Measurements from ENCODE around the gene MFSD6. TPM values are rescaled to one million over a fixed set of nuclear protein-coding genes. Genes with fewer than 3 reads are reported as not detected.

MFSD6 gene
- total and polyA plus RNA-seq, 2 of the 8 experiments (the other 6 are each of a cell fraction or from before 2014, with no cell fraction given): 1.8 to 5.1 TPM

DNA sequence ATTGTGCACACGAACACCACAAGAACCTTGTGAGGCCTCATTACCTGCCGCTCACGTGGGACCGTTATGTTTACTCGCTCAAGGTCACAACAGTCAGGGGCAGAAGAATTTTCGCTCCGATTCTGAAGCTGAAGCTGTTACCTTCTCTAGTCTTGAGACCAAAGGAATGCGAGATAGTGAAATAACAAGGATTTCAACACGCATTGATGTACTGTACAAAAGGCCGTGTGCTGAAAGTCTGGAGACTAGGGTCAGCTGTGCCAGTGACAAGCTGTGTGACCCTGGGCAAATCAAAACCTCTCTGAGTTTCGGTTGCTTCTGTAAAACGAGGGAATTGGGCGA, 125.8 kb downstream of the MFSD6 start:
- 62% methylated on average over 13 of the region's 13 CpGs; no CpG with 5 or more reads in 1 of the 2 experiments for WGBS, 2 experiments (ENCODE audit: extremely low coverage in 1 of 2, insufficient coverage in 1 of 2, insufficient read length in 1 of 2, insufficient replicate concordance in 2 of 2, low coverage in 1 of 2, low lambda C conversion rate in 2 of 2, missing lambda C conversion rate in 1 of 2)
- POLR2A ChIA-PET (ENCODE audit: partially characterized antibody): interaction anchor here (0.8 to 1.5 kb wide), 7 partner anchors 10 to 214 kb away, joined by 3 to 5 read pairs (median 4); partner anchors contain the start of gene HIBCH

More for the DNA sequence above, 125.8 kb downstream of the MFSD6 start:
- no peaks in the 10 kb centered on the region for H3K79me2 ChIP-seq (ENCODE audit: control insufficient read depth in 1 of 2, insufficient read depth in 2 of 2, low read length in 2 of 2)
- no peak overlapping the region for H3K23ac ChIP-seq (ENCODE audit: insufficient read length)
- H3K18ac ChIP-seq (ENCODE audit: extremely low read depth, low read length): peak overlapping the region; percentile 1
- no peak overlapping the region for H4K91ac ChIP-seq (replicated peaks; ENCODE audit: insufficient read length, low read length)
- H3K4me1 ChIP-seq (replicated peaks in 1 of 4; ENCODE audit: control insufficient read depth in 3 of 4, insufficient read depth in 4 of 4, low read length in 3 of 4): peaks cover 5 to 13% (median 9%) of the 10 kb centered on the region in 4 experiments; a peak in 5 of 7 replicates
- H2AK5ac ChIP-seq (ENCODE audit: low read depth, low read length): peak overlapping the region; percentile 17; the same call in 1 of the 2 replicates
- H3K27me3 ChIP-seq (replicated peaks in 1 of 4; ENCODE audit: control insufficient read depth in 3 of 4, extremely low read depth in 1 of 4, insufficient read depth in 3 of 4, low read length in 3 of 4): no peaks in the 10 kb centered on the region
- 0 out of 2 replicates have a peak, but pooled peaks cover 2% of the 10 kb centered on the region for H3K79me1 ChIP-seq (ENCODE audit: low read depth, low read length)
- no peak for DNase-seq (ENCODE audit: low read depth in 1 of 2, low spot score in 2 of 2)
- TF ChIP-seq HDAC2 (IDR thresholded peaks at IDR 0.05; ENCODE audit: borderline replicate concordance in 1 of 2, low read depth in 2 of 2, low read length in 2 of 2) (peak in 1 of 2 experiments; percentile 72; a peak in 1 of 4 replicates), HDAC6 (IDR thresholded peaks at IDR 0.05; ENCODE audit: low read depth, low read length) (no peak), CTBP2 (IDR thresholded peaks at IDR 0.05; ENCODE audit: borderline replicate concordance, insufficient read depth, insufficient read length, low read length) (peak; percentile 9), KDM1A (IDR thresholded peaks at IDR 0.05; ENCODE audit: borderline replicate concordance, low read length) (peak; percentile 80)
- H3K14ac ChIP-seq (ENCODE audit: insufficient read length): no peak overlapping the region
- no peak overlapping the region for H3K56ac ChIP-seq (replicated peaks; ENCODE audit: insufficient read length, low read depth, low read length)
- no peak overlapping the region for H3K4ac ChIP-seq (replicated peaks; ENCODE audit: insufficient read length, low read depth, low read length)
- peak overlapping the region; percentile 46; the same call in 1 of the 2 replicates for H4K8ac ChIP-seq (ENCODE audit: extremely low read depth, insufficient read depth, low read length)
- FAIRE-seq: no peak
- peak overlapping the region; percentile 82 for H2AFZ ChIP-seq (ENCODE audit: low read length)
- peak overlapping the region; percentile 33 for H2BK120ac ChIP-seq (replicated peaks; ENCODE audit: low read depth, low read length)
- peak overlapping the region; percentile 45 to 73 (median 68) for H3K4me3 ChIP-seq (ENCODE audit: extremely low read depth in 1 of 4, insufficient read depth in 2 of 4, low read depth in 3 of 4, low read length in 4 of 4)
- H2BK15ac ChIP-seq (ENCODE audit: low read length): no peak overlapping the region
- peaks cover 0 to 9% of the 10 kb centered on the region in 2 experiments; a peak in 2 of 4 replicates for H3K9me3 ChIP-seq (ENCODE audit: insufficient read depth in 2 of 2, low read depth in 1 of 2, low read length in 1 of 2)
- peaks cover 0 to 3% (median 0%) of the 10 kb centered on the region in 4 experiments; a peak in 1 of 8 replicates for H3K36me3 ChIP-seq (ENCODE audit: control insufficient read depth in 2 of 4, insufficient read depth in 4 of 4, low read length in 3 of 4)
- no peak overlapping the region for H2BK12ac ChIP-seq (ENCODE audit: low read depth, low read length)
- H2BK5ac ChIP-seq (ENCODE audit: low read depth, low read length): no peak overlapping the region
- no peak overlapping the region for H4K5ac ChIP-seq (ENCODE audit: insufficient read length, low read depth, low read length)
- H4K20me1 ChIP-seq (replicated peaks in 1 of 2; ENCODE audit: control insufficient read depth in 1 of 2, insufficient read depth in 2 of 2, low read length in 2 of 2): no peaks in the 10 kb centered on the region
- CTCF ChIA-PET (ENCODE audit: partially characterized antibody): interaction anchor here (0.8 to 1.1 kb wide), 3 partner anchors 11 to 147 kb away, joined by 3 to 5 read pairs (median 3); no protein-coding TSS in a partner anchor
- peak overlapping the region; percentile 74 to 95 for H3K4me2 ChIP-seq (ENCODE audit: insufficient read depth in 1 of 2, low read depth in 2 of 2, low read length in 2 of 2)
- 0 out of 2 replicates have a peak, but pooled peaks cover 4% of the 10 kb centered on the region for H3K23me2 ChIP-seq (ENCODE audit: low read depth, low read length)
- H2BK20ac ChIP-seq (ENCODE audit: low read length): no peak overlapping the region
- 0 out of 2 replicates have a peak overlapping the region, but pooled peaks have one; percentile 79 for H3K27ac ChIP-seq (ENCODE audit: low read depth, low read length)
- H3K9ac ChIP-seq (replicated peaks in 1 of 4; ENCODE audit: extremely low read depth in 1 of 4, low read depth in 3 of 4, low read length in 3 of 4): peak overlapping the region in 3 of 4 experiments; percentile 54 to 82 (median 60); a peak in 6 of 7 replicates
